Stimulated activated CD8-positive, alpha-beta memory T cell treated with anti-CD3 and anti-CD28 coated beads, Interleukin-15, amount 100 ng/mL, for 4 hours (primary cell): ENCODE data around the gene KSR2.

Experiments used
- DNase-seq, 2 donors: peaks; one replicate each; pipeline ENCODE4 v3.0.0-alpha.2; 2020; ENCODE audit warnings: low read depth in 2 of 2

KSR2 gene

DNA sequence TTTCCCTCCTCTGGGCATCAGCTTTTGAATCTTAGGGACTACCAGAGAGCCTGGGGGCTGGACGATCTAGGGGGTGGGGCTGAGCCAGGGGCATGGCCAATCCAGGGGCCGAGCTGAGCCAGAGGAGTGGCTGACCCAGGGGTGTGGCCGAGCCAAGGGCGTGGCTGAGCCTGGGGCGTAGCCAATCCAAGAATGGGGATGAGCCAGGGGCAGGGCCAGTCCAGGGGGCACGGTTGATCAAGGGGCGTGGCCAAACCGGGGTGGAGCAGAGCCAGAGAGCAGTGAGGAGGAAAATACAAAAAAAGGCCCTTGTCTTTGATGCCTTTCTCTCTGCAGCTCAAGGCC lies 388.1 kb downstream of the KSR2 start:
- DNase-seq, result no peak

DNA sequence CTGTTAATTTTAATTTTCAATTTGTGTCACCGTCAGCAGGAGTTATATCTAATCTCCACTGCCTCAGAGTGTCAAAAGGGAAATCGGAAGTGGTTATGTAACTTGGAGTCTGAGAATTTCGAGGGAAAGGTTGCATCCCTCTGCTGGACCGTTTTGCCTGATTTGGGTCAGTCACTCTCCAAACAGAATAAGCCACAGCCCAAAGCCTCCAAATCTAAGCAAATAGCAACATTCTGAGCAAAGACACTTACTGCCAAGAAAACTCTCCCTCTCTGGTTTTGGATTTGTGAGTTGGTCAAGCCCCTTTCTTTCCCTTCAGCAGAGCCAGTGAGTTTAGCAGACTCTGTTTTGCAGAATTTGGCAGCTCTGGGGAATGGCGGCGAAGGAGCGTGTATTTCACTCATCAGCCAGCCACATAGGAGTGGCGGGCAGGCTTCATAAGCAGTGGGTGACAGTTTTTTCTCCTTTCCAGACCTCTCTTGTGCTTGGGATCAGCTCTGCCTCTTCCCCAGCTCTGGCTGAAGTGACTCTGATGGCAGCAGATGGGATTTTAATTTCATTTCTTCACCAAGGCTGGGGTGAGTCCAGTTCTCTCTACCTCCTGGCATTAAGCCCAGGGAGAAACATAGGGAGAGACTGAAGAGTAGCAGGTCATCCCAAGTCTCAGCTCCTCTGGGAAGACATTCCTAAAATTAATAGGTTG lies 388.6 kb downstream of the KSR2 start:
- no peak for DNase-seq

GRCh38 chr12:117577122-117577657 lies 391.6 kb downstream of the KSR2 start:
- no peak for DNase-seq

GRCh38 chr12:117576053-117576452 lies 392.7 kb downstream of the KSR2 start:
- DNase-seq, result no peak

DNA sequence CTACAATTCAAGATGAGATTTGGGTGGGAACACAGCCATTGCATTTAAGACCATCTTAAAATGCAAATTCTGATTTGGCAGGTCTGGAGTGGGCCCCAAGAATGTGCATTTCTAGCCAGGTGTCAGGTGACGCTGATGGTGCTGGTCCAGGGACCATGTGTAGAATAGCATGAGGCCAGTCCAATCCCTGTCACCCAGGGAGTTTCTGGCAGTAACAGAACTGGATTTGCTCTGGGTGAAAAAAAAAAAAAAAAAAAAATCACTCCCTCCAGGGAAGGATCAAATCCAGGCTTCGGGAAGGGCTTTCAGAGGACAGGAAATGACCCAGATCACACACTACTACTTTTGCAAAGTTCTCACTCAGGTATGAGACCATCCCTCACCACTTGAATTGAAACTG lies 394.1 kb downstream of the KSR2 start:
- no peak for DNase-seq

DNA sequence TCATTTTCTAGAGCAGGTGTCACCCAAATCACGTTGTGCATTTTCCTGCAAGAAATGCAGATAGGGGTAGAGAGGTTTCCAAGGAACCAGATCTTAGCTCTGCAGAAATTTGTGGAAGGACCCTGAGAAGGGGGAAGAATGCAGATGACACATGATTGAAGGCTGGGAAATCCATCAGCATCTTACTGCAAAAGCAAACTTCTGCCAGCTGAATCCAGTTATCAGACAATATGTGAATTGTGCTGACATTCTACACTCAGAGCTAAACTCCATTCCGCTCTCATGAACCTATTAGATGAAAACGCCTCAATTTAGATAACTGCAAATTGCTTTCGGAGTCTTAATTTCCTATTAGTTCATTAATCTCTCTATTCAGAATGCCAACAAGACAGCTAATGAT lies 396.0 kb downstream of the KSR2 start:
- no peak for DNase-seq

GRCh38 chr12:117571321-117571720 lies 397.5 kb downstream of the KSR2 start:
- no peak for DNase-seq

- DNase-seq, result no peak
Measured at GRCh38 chr12:117570608-117571007, 398.2 kb downstream of the KSR2 start.

DNA sequence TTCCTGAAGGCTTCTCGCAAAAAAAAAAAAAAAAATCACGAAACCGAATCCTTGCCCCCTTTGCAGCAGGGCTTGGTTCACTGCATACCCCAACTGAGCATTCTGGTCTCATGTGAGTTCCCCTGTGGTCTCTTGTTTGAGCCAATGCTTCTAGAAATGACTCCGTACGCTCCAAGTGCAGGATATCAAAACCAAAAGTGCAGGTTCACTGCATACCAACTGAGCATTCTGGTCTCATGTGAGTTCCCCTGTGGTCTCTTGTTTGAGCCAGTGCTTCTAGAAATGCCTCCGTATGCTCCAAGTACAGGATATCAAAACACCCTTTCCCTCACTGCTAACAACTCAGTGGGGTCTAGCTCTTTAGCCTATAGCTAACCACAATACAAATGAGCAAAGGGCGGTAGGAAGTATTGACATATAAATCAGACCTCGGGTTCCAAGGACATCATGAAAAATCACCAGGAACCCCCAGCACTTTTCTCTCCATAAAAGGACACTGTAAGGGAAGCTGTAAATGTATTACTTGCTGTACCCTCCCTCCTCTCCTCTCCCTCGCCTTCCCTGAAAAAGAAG lies 401.1 kb downstream of the KSR2 start:
- DNase-seq, result no peak

GRCh38 chr12:117564881-117565280 lies 403.9 kb downstream of the KSR2 start:
- DNase-seq, result no peak

DNA sequence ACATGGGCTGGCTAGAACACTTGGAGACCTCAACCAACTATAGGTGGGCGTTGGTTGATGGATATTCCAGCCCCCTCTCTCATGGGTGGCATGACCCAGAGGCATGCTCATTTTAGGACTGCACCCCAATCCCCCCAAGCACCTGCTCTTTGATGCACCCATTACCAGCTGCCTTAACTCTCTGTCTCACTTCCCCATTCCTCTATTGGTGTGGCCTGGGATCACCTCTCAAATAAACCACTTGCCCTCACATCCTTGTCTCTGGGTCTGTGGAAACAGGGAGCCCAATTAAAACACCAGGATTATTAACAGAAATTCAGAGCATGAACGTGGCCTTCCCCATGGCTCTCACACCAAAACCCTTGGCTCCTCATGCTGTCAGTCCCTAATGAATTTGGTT lies 405.1 kb downstream of the KSR2 start:
- no peak for DNase-seq

- DNase-seq, result no peak
Measured at GRCh38 chr12:117563007-117563406, 405.8 kb downstream of the KSR2 start.

- no peak for DNase-seq
Measured at GRCh38 chr12:117561990-117562389, 406.8 kb downstream of the KSR2 start.

GRCh38 chr12:117559978-117560377 lies 408.8 kb downstream of the KSR2 start:
- no peak for DNase-seq

- DNase-seq, result no peak
Measured at GRCh38 chr12:117555889-117556288, 412.9 kb downstream of the KSR2 start.

DNA sequence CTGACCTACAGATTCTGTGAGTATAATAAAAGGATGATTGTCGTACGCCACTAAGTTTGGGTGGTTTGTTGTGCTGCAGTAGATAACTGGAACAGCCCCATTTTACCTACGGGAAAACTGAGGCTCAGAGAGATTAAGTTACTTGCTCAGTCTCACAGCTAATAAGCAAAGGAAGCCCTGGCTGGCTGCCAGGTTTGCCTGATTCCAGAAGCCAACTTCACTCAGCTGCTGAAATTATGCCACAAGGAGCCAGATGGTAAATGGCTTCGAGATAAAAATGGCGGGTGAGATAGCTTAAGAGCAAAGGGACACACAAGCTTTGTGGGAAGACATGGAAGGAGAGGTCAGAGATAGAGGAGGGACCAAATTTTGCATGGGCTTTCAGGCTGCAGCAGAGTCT lies 415.8 kb downstream of the KSR2 start:
- no peak for DNase-seq

GRCh38 chr12:117551665-117552064 lies 417.1 kb downstream of the KSR2 start:
- no peak for DNase-seq

- no peak for DNase-seq
Measured at GRCh38 chr12:117547209-117547608, 421.6 kb downstream of the KSR2 start.

- no peak for DNase-seq
Measured at GRCh38 chr12:117545216-117545615, 423.6 kb downstream of the KSR2 start.

GRCh38 chr12:117540011-117540410 lies 428.8 kb downstream of the KSR2 start:
- no peak for DNase-seq

- DNase-seq, result no peak
Measured at GRCh38 chr12:117538926-117539325, 429.9 kb downstream of the KSR2 start.

DNA sequence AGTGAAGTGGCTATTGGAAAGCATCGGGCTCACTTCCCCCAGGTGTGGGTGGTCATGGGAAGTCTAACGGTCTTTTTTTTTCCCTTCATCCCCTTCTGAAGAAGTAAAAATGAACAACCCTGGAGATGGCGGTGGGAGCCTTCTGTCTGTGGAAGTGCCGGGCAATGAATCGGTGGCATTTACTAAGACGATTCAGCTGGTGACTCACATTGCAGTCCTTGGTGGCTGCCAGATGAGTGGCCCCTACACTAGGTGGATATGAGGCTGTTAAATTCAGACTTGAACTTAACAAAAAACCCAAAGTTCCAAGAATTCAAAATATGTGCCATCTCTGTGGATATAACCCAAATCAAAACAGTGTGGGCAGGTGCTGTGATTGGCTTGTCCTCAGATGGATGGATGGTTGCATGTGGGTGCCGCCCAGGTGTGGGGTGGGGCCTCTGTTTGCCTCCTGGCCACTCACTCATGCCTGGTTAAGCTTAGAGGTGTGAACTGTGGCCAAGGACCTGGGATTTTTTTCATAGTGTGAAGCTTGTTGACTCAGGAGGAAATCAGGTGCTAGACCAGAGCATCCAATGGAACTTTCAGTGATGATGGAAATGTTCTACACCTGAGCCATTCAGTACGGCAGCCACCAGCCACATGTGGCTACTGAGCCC lies 430.6 kb downstream of the KSR2 start:
- no peak for DNase-seq

GRCh38 chr12:117533687-117534086 lies 435.1 kb downstream of the KSR2 start:
- no peak for DNase-seq
